AG09309 (cell line): ENCODE data around the gene PON3.
"Not testable (repeated sequence)": the region's sequence is repeated elsewhere in the genome, so short reads cannot be mapped to it uniquely, and the experiment has no call there.

Experiments used
- DNase-seq: peaks from one replicate; pipeline ENCODE4 v3.0.0-alpha.2; 2010; ENCODE audit warnings: low read depth
- H3K4me3 ChIP-seq: 2 replicates; pipeline ENCODE4 v1.5.1; 2011; ENCODE audit warnings: mild to moderate bottlenecking, low read depth, low read length, moderate library complexity; ENCODE audit not compliant: control insufficient read depth
- TF ChIP-seq, protein P1 (sequence below): IDR thresholded peaks from 2 replicates; pipeline ENCODE4 v1.5.1; 2011; ENCODE audit warnings: mild to moderate bottlenecking, low read depth, low read length, inconsistent platforms; ENCODE audit not compliant: insufficient read depth, control insufficient read depth; ENCODE audit errors: missing control alignments

PON3 gene

DNA sequence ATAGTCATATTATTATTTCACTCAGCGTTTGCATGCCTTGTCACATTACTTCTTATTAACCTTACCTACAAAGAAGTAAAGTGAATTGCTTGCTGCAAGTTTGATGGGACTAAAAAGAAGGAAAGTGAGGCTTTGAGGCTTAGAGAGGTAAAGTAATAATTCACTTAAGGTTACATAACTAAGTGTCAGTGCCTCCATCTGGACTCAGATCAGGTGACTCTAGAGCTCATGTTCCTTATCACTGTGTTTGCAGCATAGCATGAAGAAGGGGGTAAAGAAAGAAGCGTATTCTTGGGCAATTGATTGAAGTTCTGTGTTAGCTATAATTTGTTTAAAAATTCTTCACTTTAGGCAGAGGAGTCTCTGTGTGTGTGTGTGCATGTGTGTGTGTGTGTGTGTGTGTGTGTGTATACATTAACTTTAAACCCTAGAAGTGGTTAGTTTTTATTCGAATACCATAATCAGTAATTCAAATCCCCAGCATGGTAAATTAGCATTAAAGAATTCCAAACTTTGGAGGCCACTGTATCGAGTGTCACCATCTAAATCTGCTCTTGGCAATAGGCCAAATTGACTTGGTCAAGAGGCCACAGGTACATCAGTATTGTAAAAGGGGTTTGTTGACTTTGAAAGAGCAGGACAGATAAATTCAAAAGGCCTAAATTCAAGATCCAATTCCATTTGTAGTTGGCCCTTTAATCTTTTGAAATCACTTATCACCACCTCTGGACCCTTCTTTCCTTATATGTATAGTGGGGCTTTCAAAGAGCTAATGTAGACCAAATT lies 2.2 kb upstream of the PON3 start:
- no peak for DNase-seq
- H3K4me3 ChIP-seq: no peak overlapping the region
- TF ChIP-seq, protein P1, sequence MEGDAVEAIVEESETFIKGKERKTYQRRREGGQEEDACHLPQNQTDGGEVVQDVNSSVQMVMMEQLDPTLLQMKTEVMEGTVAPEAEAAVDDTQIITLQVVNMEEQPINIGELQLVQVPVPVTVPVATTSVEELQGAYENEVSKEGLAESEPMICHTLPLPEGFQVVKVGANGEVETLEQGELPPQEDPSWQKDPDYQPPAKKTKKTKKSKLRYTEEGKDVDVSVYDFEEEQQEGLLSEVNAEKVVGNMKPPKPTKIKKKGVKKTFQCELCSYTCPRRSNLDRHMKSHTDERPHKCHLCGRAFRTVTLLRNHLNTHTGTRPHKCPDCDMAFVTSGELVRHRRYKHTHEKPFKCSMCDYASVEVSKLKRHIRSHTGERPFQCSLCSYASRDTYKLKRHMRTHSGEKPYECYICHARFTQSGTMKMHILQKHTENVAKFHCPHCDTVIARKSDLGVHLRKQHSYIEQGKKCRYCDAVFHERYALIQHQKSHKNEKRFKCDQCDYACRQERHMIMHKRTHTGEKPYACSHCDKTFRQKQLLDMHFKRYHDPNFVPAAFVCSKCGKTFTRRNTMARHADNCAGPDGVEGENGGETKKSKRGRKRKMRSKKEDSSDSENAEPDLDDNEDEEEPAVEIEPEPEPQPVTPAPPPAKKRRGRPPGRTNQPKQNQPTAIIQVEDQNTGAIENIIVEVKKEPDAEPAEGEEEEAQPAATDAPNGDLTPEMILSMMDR: no peak

DNA sequence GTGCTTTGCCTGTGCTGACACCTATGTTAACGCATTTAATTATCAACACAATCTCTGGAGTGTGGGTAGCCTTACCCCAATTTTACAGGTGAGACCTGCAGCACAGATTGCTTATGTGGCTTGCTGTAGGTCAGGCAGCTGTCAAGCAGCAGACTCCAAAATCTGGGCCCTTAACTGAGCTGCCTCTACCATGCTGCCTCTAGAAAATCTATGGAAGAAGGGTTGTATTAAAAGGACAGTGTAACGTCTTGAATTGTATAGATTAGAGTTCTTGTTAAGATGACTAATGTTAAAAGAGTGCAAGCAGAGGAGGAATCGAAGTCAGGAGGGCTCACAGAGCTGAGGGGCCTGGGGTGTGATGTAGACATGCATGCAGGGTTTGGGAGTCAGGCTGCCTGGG lies 1.2 kb upstream of the PON3 start:
- DNase-seq: no peak
- TF ChIP-seq, protein P1: no peak
- no peak overlapping the region for H3K4me3 ChIP-seq

DNA sequence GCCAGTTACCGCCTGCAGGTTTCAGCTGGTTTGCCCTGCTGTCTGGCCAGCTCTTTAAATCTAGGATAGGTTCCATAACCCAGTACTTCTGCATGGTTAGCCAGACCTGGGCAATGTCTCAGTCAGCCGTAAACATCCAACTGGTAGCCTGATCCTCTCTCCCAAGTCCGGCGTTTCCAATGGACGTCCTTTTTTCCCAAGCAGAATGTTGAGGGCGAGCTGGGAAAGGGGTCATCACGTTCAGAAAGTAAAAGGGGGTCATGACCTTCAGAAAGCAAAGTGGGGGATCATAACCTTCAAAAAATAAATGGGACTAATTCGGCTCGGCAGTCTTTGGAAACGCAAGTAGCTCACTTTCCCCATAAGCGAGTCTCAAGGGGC lies 430 bp downstream of the PON3 start:
- TF ChIP-seq, protein P1: no peak
- DNase-seq: no peak
- no peak overlapping the region for H3K4me3 ChIP-seq

DNA sequence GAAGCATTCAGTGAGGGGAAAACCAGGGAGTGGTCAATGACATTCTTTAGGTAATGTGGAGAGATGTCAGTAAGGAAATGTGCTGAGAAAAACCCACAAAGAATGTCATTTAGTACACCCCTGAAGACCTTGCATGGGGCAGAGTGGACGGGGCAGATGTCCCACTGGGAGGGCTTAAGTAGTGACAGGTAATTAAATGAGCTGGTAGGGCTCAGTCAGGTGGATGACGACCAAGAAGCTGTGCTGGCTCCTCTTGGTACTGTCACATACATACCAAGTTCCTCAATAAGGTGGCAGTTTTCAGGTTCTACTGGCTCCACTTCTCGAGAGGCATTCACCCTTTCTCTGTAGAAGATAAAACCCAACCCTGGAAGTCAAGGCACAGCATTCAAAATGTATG lies 1.8 kb downstream of the PON3 start:
- no peak for DNase-seq
- TF ChIP-seq, protein P1: no peak
- H3K4me3 ChIP-seq: no peak overlapping the region

DNA sequence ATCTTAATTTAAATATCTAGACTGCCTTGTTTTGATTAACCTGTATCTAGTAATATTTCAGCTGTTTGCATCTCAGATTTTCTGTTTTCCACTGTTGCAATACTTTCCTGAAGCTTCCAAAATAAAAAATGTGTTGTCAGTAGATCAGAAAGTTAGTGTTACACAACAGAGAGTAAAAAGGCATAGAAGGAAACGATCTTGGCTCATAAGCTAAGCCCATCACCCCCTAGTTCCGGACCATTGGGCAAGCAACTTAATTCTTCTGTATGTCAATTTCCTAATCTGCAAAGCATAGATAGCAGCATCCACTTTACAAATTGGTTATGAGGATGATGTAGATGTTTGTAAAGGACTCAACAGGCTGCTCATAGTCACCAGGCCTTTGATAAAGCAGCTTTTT lies 4.4 kb downstream of the PON3 start:
- no peak overlapping the region for H3K4me3 ChIP-seq
- DNase-seq: no peak
- TF ChIP-seq, protein P1: no peak

DNA sequence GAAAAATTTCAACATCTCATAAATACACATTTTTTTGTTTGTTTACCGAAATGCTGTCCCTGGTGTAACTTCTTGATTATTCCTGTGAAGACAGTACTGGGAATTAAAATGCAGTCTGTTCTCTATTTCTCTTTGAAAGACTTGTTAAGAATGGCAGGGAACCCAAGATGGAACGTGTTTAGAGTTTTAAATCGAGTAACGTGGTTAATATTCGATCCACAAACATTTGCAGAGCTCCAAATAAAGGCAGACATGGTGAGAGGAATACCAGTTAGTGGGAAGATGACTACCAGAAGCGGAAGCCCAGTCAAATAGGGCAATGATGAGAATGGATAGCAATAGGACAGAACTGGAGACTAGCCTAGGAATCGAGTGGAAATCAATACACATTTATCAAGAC lies 6.7 kb downstream of the PON3 start:
- TF ChIP-seq, protein P1: no peak
- no peak for DNase-seq
- no peak overlapping the region for H3K4me3 ChIP-seq

DNA sequence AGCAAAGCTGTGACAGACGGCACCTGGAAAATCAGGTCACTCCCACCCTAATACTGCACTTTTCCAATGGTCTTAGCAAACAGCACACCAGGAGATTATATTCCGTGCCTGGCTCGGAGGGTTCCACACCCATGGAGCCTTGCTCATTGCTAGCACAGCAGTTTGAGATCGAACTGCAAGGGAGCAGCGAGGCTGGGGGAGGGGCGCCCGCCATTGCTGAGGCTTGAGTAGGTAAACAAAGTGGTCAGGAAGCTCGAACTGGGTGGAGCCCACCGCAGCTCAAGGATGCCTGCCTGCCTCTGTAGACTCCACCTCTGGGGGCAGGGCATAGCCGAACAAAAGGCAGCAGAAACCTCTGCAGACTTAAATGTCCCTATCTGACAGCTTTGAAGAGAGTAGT lies 16.7 kb downstream of the PON3 start:
- not testable (repeated sequence) for H3K4me3 ChIP-seq, DNase-seq
